GM12875 (cell line): ENCODE results near the gene SCYGR6.

Experiments
- H3K4me3 ChIP-seq: one replicate; pipeline ENCODE4 v1.5.1; 2011; ENCODE audit warnings: low read depth, low read length, control low read depth
- TF ChIP-seq, protein P1 (sequence below): IDR thresholded peaks from 2 replicates; pipeline ENCODE4 v1.5.1; 2011; ENCODE audit warnings: low read depth, mild to moderate bottlenecking, control low read depth, inconsistent platforms, low read length, moderate library complexity, borderline replicate concordance; ENCODE audit not compliant: insufficient read depth

The SCYGR6 gene, protein sequence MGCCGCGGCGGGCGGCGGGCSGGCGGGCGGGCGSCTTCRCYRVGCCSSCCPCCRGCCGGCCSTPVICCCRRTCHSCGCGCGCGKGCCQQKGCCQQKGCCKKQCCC

GRCh38 chr2:227724394-227725039, at the start of gene SCYGR6:
TSS of gene SCYGR6 (minus strand) at chr2:227724757. CDS start at chr2:227724757, 0 bp downstream.
- TF ChIP-seq, protein P1, sequence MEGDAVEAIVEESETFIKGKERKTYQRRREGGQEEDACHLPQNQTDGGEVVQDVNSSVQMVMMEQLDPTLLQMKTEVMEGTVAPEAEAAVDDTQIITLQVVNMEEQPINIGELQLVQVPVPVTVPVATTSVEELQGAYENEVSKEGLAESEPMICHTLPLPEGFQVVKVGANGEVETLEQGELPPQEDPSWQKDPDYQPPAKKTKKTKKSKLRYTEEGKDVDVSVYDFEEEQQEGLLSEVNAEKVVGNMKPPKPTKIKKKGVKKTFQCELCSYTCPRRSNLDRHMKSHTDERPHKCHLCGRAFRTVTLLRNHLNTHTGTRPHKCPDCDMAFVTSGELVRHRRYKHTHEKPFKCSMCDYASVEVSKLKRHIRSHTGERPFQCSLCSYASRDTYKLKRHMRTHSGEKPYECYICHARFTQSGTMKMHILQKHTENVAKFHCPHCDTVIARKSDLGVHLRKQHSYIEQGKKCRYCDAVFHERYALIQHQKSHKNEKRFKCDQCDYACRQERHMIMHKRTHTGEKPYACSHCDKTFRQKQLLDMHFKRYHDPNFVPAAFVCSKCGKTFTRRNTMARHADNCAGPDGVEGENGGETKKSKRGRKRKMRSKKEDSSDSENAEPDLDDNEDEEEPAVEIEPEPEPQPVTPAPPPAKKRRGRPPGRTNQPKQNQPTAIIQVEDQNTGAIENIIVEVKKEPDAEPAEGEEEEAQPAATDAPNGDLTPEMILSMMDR: no peak
- no peak within 1 kb of the TSS for H3K4me3 ChIP-seq

DNA sequence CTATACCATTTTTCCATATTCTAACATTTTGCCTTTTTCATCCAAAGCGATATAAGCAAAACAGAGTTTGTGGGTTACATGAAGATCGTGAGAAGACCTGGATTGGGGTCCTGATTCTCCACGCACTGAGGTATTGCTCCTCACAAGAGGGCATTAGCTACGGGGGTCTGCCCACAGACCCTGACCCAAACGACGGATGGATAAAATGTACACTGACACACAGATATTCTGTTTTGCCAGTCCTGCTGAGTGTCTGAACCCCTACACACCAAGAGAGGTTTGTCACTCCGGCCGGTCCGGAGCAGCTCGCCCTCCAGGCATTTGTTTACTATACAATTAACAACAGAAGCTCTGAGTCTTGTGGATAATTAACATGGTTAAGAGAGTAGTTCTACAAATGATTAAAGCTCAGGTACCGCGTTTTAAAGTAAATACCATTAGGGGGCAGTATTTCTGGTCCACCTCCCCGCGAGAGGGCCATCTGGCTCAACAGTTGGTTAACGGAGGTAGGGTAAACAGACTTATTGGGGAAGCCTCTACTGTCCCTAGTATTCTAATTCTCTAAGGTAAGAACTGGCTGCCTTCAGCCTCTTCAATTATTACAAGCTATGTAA, 49.6 kb upstream of the SCYGR6 start:
- no peak overlapping the region for H3K4me3 ChIP-seq
- TF ChIP-seq, protein P1: peak; percentile 28; the same call in 1 of the 2 replicates

- TF ChIP-seq, protein P1: no peak
- no peak overlapping the region for H3K4me3 ChIP-seq
Measured at GRCh38 chr2:227772932-227773331, 48.4 kb upstream of the SCYGR6 start.

DNA sequence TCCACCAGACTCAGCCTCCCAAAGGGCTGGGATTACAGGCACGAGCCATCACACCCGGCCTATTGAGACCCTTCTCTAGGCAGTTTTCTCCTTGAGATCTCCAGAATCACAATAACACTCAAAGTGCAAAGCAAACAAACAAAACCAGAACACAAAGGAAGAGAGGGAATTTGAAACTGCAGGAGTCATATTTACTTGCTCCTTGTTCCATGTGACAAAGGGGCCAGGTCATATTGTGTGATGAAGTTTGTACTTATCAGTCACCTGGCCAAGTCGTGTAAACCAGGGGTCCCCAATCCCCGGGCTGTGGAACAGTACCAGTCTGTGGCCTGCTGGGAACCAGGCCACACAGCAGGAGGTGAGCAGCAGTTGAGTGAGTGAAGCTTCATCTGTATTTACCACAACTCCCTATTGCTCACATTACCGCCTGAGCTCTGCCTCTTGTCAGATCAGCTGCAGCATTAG, 47.7 kb upstream of the SCYGR6 start:
- no peak overlapping the region for H3K4me3 ChIP-seq
- TF ChIP-seq, protein P1: no peak

GRCh38 chr2:227767830-227768229, 43.3 kb upstream of the SCYGR6 start:
- no peak overlapping the region for H3K4me3 ChIP-seq
- TF ChIP-seq, protein P1: no peak

GRCh38 chr2:227766373-227766883, 41.9 kb upstream of the SCYGR6 start:
- no peak overlapping the region for H3K4me3 ChIP-seq
- TF ChIP-seq, protein P1: peak; percentile 78
